Retinal pigment epithelial cell (primary cell): ENCODE results near the gene NFE2L2.

Experiments
- DNase-seq: peaks from one replicate; pipeline ENCODE4 v3.0.0-alpha.2; 2010; ENCODE audit warnings: low read depth
- H3K4me3 ChIP-seq: 2 replicates; pipeline ENCODE4 v1.5.1; 2011; ENCODE audit warnings: mild to moderate bottlenecking, low read length, control low read depth, moderate library complexity
- TF ChIP-seq, protein P1 (sequence below): conservative IDR thresholded peaks from 2 replicates; pipeline ENCODE4 v1.5.1; 2011; ENCODE audit warnings: low read depth, low read length, control low read depth, inconsistent platforms

The NFE2L2 gene

GRCh38 chr2:177287814-177288213 lies 23.3 kb upstream of the NFE2L2 start:
- DNase-seq, result no peak
- no peak overlapping the region for H3K4me3 ChIP-seq
- TF ChIP-seq, protein P1, sequence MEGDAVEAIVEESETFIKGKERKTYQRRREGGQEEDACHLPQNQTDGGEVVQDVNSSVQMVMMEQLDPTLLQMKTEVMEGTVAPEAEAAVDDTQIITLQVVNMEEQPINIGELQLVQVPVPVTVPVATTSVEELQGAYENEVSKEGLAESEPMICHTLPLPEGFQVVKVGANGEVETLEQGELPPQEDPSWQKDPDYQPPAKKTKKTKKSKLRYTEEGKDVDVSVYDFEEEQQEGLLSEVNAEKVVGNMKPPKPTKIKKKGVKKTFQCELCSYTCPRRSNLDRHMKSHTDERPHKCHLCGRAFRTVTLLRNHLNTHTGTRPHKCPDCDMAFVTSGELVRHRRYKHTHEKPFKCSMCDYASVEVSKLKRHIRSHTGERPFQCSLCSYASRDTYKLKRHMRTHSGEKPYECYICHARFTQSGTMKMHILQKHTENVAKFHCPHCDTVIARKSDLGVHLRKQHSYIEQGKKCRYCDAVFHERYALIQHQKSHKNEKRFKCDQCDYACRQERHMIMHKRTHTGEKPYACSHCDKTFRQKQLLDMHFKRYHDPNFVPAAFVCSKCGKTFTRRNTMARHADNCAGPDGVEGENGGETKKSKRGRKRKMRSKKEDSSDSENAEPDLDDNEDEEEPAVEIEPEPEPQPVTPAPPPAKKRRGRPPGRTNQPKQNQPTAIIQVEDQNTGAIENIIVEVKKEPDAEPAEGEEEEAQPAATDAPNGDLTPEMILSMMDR, result no peak

DNA sequence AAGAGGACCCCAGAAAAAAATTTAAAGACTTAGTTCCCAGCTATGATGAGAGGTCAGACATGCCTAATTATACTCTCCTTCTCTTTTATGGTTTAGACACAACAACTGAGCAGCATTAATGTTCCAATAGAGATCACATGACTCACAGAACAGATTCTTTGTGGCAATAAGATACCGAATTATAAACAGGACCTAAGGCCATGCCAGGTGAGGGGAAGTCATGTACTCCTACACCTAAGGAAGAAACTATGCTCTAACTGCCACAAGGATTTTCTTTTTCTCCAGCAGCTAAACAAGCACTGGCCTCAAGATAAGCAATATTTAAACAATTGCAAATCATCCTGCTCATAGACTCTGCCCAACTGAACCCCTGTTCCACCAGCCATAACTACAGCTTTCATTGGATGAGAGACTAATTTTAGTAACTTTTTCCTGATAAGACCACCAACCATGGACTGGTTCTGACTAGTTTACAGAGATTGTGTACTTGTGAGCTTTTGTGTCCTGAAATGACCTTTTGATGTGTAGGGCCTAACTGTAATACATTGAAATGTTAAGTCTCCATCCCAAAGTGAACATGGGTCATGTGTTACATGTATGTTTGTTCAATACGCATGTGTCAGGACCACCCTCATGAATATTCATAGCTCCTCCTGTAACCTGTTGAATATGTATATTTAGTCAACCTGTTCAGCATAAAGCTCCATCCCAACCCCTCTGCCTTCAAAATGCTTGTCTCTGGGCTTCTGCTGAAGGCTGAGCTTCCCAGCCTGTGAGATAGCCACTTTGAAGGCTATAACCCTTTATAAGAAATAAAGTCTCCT lies 21.6 kb upstream of the NFE2L2 start:
- TF ChIP-seq, protein P1, result no peak
- H3K4me3 ChIP-seq, result no peak overlapping the region
- DNase-seq, result no peak

- no peak for DNase-seq
- TF ChIP-seq, protein P1, result no peak
- no peak overlapping the region for H3K4me3 ChIP-seq
Observed at GRCh38 chr2:177284531-177284930, 20.0 kb upstream of the NFE2L2 start.

DNA sequence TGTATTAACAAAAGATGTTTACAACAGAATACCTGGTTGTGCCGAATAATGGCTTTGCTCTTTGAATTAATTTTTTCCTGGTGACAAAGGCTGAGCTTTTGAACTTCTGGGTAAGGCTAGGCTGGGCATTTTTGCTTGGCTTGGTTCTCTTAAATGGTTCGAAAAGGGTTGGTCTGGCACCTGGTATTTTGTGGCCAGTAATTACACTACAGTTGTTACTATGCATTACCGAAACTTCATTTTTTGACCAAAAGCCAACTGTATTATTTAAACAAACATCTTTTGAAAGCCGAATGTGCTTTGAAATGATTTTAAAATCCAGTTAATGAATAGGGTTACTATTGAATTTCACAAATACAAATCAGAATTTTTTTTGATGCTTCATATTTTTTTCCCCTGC lies 19.4 kb upstream of the NFE2L2 start:
- no peak overlapping the region for H3K4me3 ChIP-seq
- TF ChIP-seq, protein P1, result no peak
- no peak for DNase-seq

DNA sequence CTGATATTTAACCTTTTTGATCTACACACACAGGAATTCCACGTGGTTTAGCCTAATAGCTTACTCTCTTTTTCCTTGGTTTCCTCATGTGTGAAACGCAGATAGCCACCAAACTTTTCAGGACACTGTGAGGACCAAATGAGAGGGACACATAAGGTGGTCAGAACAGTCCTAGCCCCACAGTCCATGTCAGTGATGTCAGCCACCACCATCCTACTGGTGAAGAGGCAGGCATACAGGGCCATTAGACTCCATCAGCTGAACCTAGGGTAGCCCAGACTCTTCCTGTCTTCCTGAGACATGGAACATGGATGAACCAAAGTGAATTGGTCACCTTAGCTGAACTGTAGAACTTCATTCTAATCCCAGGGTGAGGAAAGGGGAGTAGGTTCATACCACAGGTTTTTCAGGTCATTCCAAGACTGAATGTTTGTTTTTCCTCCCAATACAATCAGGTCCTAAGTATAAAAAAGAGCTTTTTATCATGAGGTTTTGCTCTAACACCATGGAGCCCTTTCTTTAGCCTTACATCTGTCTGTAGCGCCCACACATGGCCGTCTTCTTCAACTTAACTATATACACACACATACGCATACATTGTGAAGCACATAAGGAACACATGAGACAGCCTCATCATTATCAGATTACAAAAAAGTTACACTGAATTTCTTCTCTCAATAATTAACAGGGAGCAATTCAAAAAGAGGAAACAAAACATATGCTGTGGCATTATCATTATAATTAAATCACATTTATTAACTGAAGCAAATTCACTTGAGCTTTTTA lies 18.5 kb upstream of the NFE2L2 start:
- DNase-seq, result no peak

DNA sequence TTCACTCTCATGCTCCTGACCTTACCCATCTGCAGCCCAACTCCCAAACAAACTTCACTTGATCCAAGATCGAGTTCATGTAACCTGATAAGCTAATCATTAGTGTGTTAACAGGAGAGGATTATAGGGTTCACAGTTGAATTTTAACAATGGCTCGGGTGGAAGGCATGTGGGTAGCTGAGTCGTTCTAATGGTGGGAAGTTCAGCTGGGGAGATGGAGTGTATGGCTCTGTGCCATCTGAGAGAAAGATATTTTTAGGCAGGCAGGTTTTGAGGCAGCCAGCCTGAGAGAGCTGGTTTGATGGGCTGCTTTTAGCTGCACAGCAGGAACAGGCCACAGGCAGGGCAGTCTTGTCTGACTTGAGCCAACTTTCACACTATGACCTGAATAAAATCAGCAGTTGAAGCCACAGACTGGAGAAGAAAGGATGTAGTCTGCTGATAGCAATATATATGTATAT lies 17.7 kb upstream of the NFE2L2 start:
- DNase-seq, result no peak
- TF ChIP-seq, protein P1, result no peak
- no peak overlapping the region for H3K4me3 ChIP-seq

More for the DNA sequence above, 18.5 kb upstream of the NFE2L2 start:
- TF ChIP-seq, protein P1, result no peak
- H3K4me3 ChIP-seq, result no peak overlapping the region
